Stimulated activated CD4-positive, alpha-beta T cell treated with anti-CD3 and anti-CD28 coated beads, Interleukin-15, amount 100 ng/mL, for 1 hour (primary cell): ENCODE data around the gene EPHB2.

ENCODE experiments used
- DNase-seq, 2 donors: peaks; one replicate each; pipeline ENCODE4 v3.0.0-alpha.2; 2020; ENCODE audit warnings: low read depth in 1 of 2, low spot score in 1 of 2

Gene EPHB2

DNA sequence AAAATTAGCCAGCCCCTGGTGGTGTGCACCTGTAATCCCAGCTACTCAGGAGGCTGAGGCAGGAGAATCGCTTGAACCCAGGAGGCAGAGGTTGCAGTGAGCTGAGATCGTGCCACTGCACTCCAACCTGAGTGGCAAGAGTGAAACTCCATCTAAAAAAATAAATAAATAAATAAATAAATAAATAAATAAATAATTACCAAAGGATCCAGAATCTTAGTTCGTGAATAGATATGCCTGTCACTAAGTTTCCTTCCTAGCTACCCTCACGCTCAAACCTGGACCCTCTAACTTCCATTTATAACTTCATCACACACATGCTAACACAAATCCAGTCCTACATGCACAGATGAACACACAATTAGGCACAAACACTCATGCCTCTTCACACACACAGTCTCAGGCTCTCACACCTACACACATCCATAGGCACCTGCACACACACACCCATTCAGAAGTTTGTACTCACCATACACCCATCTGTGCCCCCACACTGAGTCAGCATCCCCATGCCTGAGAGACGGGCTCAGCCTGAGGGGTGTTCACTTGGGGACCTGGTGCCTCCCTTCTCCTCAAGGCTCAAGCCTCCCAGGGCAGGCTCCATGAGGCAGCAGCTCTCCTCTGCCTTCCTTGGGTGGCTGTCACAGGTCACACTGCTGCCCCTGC, 200.5 kb downstream of the EPHB2 start:
- DNase-seq, result no peak

DNA sequence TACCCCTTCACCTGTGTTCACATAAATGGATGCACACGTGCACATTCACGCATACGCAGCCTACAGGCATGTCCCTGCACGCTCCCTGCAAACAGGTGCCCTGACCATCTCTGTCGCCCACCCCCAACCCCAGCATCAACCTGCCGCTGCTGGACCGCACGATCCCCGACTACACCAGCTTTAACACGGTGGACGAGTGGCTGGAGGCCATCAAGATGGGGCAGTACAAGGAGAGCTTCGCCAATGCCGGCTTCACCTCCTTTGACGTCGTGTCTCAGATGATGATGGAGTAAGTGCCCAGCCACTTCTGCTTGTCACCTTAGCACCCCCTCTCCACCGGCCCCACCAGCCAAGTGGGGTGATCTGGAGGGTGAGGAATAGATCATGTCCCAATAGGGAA, 201.7 kb downstream of the EPHB2 start:
- DNase-seq, result no peak

DNA sequence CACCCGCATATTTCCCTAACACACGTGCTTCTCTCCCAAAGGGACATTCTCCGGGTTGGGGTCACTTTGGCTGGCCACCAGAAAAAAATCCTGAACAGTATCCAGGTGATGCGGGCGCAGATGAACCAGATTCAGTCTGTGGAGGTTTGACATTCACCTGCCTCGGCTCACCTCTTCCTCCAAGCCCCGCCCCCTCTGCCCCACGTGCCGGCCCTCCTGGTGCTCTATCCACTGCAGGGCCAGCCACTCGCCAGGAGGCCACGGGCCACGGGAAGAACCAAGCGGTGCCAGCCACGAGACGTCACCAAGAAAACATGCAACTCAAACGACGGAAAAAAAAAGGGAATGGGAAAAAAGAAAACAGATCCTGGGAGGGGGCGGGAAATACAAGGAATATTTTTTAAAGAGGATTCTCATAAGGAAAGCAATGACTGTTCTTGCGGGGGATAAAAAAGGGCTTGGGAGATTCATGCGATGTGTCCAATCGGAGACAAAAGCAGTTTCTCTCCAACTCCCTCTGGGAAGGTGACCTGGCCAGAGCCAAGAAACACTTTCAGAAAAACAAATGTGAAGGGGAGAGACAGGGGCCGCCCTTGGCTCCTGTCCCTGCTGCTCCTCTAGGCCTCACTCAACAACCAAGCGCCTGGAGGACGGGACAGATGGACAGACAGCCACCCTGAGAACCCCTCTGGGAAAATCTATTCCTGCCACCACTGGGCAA, 202.9 kb downstream of the EPHB2 start:
- DNase-seq, result no peak

DNA sequence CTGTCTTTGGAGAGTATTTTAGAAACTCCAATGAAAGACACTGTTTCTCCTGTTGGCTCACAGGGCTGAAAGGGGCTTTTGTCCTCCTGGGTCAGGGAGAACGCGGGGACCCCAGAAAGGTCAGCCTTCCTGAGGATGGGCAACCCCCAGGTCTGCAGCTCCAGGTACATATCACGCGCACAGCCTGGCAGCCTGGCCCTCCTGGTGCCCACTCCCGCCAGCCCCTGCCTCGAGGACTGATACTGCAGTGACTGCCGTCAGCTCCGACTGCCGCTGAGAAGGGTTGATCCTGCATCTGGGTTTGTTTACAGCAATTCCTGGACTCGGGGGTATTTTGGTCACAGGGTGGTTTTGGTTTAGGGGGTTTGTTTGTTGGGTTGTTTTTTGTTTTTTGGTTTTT, 203.5 kb downstream of the EPHB2 start:
- no peak for DNase-seq

DNA sequence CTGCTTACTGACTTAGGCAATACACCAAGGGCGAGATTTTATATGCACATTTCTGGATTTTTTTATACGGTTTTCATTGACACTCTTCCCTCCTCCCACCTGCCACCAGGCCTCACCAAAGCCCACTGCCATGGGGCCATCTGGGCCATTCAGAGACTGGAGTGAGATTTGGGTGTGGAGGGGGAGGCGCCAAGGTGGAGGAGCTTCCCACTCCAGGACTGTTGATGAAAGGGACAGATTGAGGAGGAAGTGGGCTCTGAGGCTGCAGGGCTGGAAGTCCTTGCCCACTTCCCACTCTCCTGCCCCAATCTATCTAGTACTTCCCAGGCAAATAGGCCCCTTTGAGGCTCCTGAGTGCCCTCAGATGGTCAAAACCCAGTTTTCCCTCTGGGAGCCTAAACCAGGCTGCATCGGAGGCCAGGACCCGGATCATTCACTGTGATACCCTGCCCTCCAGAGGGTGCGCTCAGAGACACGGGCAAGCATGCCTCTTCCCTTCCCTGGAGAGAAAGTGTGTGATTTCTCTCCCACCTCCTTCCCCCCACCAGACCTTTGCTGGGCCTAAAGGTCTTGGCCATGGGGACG, 204.1 kb downstream of the EPHB2 start:
- DNase-seq, result no peak

DNA sequence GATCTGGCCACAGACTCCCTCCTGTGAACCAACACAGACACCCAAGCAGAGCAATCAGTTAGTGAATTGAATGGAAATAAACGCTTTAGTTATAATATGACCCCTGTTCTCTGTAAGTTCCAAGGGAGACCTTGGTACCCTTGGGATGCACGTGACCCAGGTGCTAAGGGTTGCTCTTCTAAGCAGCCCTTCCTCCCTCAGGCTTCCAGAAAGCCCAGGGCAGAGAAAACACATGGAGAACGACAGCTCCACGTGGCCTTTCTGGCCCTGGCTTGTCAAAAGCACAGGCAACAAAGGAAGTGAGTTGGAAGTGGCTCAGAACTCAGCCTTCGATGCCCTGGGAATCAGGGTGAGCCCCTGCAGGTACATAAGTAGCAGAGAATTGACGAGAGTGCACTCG, 204.6 kb downstream of the EPHB2 start:
- DNase-seq, result no peak

DNA sequence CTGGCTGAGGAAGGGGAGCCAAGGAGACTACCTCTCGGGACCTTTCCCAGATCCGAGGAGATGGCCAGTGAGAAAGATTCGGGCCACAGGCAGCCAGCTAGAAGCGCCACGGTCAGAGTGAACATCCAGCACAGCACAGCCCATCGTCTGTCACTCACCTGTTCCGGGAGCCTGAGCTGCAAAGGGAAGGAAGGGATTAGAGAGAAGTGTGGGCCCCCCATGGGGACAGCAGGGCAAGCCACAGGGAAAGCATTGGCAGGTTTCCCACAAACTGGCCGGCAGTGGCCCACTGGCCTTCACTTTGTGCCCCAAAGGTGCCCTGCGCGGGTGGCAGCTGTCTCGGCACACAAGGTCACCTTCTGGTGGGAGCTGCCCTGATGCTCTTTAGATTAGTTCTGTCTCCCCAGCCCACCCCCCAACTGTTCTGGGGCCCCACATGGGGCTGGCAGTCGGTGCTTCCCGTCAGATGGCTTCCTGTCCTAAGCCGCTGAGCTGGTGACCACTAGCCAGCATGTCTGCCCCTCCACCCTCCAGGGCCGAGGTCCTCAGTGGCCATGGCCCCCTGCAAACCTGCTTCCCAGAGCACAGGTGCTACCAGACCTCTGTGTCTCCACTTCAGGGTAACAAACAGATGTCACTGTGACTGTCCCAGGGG, 205.3 kb downstream of the EPHB2 start:
- DNase-seq, result no peak

DNA sequence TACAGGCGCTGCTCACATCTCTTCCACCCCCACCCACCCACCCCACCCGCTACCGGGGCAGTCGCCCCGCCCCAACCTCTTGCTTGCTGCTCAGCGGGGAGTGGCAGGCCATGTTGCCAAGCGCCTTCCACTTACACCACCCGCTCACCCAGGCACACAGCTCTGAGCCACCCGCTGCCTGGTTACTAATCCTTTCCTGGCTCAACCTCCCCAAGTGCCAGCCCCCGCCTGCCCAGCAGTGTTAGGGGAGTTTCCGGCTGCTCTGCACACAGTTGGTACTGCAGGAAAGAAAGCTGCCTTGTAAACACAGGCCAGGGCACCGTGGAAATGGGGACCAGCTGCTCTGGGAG, 205.8 kb downstream of the EPHB2 start:
- DNase-seq, result no peak

DNA sequence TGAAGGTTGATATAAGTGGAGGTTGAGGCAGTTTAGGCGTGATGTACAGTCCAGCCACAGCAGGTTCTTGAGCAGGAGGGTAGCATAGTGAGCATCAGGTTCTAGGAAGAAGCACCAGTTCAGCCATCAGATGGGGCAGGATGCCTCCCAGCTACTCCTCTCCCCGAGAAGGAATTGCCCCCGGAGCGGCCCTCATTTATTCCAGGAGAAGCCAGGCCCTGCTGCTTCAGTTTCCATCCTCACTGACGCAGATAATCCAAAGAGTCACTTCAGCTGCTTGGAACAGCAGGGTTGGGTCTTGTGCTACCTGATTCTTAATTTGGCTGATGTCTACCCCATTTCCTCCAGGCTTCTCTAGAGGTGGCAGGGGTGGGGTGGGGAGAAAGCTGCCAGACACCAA, 207.3 kb downstream of the EPHB2 start:
- DNase-seq, result no peak

DNA sequence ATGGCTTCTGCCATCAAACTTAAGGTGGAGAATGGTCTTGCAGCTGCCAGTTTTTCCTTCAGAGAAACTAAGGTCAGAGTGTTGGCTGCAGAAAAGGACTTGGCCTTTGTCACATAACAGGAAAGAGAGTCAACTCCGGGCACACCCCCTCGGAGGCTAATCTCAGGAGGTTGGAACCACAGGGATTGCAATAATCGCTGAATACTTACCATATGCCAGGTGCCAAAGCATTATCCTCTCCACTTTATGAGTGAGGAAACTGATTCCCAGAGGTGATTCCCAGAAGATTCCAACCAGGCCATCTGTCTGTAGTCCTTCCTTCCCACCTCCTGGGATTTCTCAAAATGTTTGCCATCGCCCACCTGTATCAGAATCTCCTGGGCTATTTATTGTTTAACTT, 208.0 kb downstream of the EPHB2 start:
- no peak for DNase-seq

DNA sequence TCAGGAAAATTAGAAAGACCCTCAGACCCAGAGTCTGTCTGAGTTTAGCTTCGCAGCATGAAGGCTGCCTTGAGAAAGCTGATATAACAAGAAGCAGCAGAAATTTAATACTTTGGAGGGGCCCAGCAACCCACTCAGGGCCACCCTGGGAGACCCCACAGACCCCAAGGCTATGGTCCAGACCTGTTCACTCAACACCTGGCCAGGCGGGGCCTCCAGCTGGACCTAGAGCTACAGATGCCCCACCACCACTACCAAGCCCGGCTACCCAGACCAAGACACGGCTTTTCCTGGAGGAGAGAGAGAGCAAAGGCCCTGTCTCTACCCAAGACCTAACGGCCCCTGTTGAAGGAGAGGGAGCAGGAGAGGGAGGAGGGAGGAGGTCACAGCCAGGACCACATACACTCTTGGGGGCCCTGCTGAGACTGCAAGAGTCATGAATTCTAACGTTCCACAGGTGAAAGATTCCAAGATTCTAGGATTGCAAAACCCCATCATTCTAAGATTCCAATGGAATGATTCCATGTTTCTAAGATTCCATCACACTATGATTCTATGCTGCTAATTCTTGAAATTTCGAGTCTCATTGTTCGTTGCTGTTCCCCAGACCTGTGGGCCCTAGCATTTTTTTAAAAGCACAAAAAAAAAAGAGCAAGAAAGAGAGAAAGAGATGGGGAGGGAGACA, 208.8 kb downstream of the EPHB2 start:
- DNase-seq, result no peak

DNA sequence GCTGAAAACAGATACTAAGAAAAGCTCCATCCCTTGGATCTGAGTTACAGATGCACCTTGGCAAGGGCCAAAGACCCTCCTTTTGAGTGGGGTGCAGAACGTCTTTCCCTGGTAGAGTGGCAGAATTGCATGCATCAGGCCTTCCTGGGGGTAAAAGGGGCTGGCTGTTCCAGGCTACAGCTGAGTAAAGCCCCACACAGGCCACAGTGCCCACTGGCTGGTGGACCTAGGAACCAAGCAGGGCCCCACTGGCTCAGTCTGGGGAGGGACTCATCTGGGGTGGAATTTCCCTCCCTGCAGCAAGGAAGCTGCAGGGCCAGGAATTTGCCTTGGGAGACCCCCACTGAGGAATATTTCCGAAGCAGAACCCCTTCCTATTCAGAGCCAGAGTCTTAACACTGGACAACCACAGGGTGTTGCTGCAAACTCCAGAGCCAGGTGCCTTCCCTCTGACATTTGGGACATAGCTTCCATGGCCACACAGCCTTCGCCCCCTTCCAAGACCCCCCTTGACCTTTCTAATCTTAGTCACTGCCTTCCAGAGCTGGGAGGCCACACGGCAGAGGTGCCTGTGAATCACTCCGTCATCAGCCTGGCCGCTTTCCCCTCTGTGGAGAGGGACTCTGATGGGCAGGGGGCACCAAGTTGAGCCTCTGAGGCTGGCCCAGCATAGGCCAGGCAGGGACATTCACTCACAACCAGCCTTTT, 209.5 kb downstream of the EPHB2 start:
- no peak for DNase-seq

DNA sequence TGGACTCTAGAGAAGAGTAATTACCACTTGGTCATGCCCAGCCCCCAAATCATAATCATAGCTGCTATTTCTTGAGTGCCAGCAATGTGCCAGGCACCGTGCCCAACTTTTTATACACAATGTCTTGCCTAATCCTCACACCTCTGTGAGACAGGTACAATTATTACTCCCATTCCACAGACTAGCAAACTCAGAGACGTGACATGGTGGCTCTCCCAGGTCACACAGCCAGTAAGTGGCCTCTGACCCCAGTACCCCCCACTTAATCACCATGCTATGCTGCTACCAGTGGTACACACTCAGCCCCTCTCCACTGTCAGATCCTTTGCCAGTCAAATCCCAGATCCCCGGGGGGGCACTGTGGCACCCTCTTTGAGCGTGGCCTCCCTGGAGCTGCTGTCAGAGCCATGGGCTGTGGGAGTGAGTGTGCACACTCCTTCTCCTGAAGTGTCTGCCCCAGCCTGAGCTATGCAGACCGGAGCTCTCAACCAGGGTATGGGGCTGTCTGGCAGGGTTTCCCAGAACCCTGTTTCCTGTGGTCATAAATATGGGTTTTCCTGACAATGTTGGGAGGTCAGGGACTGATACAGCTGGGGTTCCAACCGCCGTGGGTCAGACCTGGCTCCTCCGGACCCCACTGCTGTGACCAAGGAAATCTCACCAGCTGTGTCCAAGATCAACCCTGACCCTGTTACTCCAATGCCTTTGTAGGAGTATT, 210.3 kb downstream of the EPHB2 start:
- no peak for DNase-seq

DNA sequence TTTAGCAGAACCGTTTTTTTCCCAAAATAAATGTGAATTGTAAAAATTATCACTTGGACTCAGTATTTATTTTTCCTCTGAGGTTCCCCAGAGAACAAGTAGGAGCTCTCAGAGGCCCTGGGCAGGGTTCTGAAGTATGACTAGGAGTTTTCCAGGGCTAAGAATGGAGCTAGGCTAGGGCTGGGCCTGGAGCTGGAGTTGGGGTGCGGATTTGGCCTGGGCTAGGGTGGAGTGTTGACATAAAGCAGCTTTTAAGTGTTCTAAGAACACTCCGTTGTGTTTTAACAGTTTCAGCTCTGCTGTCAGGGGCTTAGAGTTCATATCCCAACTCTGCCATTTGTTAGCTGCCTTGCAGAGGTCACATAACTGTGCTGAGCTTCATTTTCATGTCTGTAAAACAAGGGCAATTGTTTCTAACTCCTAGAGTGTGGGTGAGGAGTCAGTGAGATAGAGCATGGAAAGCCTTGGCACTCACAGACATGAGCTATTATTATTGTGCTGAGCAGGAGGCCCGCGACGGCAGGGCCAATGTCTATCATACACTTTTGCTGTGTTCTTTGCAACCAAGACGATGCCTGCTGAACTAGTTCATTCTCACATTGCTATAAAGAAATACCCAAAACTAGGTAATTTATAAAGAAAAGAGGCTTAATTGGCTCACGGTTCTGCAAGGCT, 210.9 kb downstream of the EPHB2 start:
- no peak for DNase-seq

DNA sequence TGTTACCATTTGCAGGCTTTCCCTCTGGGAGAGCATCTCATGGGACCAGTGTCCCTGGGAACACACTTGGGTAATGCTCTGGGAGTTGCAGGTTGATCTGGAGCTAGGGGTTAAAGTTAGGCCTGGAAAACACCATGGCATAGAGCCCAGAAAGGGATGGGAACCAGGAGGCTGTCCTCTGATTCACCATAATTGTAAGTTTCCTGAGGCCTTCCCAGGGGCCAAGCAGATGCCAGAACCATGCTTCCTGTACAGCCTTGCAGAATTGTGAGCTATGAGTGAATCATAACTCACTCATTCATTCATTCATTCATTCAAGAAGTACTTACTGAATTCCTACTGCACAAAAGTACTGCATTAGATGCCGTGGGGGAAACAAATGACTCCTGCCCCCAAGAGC, 212.0 kb downstream of the EPHB2 start:
- no peak for DNase-seq

DNA sequence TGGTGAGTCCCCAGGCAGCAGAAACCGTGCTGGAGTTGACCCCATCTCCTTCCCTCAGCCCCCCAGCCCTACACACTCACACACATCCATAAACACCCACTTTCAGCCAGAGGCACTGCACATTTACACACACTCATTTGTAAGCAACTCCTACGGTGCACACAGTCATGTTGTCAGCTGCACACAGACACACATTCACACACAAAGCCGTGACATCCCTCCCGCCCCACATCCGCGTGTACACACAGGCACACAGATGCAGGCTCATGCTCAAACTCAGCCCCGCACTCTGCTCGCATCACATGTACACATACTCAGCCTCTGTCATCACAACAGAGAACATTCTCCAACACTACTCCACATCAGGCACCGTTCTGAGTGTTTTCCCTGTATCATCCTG, 214.5 kb downstream of the EPHB2 start:
- DNase-seq, result no peak

DNA sequence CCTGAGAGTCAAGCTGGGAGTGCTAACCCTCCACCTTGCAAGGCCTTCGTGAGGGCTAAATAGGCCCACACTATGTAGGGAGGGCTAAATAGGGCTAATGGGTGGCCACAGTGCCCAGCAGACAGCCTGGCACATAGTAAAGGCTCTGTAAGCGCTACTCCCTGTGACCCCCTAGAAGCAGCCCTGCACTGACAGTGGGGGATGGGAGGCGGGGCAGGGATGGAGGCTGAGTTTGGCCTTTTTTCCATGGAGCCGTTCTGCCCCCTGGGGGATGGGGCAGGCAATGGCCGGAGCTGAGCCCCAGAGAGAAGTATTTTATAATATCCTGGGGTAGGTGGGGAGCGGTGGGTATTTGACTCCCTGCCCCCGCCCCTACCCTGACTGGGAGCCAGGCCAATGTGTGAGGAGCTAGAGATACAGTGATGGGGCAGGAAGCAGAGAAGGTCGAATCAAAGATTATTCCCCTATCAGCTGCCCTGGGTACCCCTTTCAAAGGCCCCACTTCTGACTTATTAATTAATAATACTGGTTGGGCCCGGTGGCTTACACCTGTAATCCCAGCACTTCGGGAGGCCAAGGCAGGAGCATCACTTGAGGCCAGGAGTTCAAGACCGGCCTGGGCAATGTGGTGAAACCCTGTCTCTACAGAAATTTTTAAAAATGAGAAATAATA, 219.7 kb downstream of the EPHB2 start:
- DNase-seq, result no peak

DNA sequence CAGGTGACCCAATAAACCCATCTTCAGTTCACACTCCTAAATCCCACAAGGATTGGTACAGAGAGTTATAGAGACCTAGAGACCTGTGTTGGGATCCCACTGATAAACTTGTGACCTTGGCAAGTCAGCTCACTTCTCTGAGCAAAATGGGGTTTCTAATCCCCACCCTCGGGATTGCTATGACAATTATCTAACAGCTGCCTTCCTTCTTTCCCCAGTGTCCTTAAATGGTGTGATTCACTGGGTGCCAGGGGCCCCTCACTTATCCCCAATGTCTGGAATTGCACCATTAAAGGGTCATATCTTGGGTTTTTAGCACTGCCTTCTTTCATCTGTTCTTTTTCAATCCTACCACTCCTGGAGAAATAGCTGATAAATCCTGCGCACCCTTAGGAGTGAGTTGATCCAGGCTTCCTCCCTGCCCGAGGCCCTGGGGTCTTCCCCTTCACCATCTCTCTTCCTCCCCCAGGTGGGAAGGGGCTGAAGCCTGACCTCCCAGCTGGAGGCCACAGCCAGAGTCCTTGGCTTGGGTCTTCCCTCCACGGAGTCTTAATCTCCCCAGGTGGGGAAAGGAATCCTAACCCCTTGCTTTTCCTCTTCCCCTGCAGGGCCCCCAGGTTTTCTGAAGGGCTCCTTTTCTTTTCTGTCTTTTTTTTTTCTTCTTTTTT, 222.3 kb downstream of the EPHB2 start:
- no peak for DNase-seq

DNA sequence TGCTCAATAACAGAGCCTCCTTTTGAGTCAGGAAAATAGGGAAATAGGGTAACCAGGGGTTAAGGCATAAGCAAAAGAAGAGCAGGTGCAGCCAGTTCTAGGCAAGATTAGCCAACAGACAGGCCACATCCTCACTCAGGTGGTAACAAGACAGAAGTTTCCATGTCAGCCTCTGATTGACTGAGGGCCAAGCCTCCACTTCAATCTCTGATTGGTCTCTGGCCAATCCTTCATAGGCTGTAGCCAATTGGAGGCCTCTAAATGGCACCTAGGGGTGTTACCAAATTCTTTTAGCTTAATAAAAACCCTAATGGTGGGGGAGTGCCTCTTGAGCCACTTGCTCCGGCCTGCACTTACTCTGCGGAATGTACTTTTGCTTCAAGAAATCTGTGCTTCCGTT, 224.8 kb downstream of the EPHB2 start:
- no peak for DNase-seq
